ENCODE data around the gene SH3GL3.

DNA sequence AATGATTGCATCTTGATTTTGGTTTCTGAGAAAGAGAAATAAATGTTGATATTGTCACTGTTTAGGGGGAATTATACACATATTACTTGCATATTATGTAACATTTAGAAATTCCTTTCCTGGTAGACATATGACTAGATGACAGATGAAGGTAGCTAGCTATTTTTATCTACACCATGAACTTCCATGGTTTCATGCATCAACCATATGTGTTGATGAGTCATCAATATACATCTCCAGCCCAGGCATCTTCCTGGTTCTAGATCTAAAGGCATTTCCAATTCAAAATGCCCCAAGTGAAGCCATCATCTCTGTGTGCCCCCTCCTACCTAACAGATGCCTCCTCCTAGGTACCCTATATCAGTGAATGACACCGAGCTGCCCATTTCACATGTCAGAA lies 197.3 kb downstream of the SH3GL3 start:
- TF ChIP-seq BCL6B (tag by site-specific recombination; IDR thresholded peaks at IDR 0.05) = no peak
- no peak for TF ChIP-seq CTCF (tag by site-specific recombination; IDR thresholded peaks at IDR 0.05)
- no peak for TF ChIP-seq ZNF501 (tag by site-specific recombination; IDR thresholded peaks at IDR 0.05)
- TF ChIP-seq PATZ1 (tag by site-specific recombination; IDR thresholded peaks at IDR 0.05) = no peak
- TF ChIP-seq, protein P1, sequence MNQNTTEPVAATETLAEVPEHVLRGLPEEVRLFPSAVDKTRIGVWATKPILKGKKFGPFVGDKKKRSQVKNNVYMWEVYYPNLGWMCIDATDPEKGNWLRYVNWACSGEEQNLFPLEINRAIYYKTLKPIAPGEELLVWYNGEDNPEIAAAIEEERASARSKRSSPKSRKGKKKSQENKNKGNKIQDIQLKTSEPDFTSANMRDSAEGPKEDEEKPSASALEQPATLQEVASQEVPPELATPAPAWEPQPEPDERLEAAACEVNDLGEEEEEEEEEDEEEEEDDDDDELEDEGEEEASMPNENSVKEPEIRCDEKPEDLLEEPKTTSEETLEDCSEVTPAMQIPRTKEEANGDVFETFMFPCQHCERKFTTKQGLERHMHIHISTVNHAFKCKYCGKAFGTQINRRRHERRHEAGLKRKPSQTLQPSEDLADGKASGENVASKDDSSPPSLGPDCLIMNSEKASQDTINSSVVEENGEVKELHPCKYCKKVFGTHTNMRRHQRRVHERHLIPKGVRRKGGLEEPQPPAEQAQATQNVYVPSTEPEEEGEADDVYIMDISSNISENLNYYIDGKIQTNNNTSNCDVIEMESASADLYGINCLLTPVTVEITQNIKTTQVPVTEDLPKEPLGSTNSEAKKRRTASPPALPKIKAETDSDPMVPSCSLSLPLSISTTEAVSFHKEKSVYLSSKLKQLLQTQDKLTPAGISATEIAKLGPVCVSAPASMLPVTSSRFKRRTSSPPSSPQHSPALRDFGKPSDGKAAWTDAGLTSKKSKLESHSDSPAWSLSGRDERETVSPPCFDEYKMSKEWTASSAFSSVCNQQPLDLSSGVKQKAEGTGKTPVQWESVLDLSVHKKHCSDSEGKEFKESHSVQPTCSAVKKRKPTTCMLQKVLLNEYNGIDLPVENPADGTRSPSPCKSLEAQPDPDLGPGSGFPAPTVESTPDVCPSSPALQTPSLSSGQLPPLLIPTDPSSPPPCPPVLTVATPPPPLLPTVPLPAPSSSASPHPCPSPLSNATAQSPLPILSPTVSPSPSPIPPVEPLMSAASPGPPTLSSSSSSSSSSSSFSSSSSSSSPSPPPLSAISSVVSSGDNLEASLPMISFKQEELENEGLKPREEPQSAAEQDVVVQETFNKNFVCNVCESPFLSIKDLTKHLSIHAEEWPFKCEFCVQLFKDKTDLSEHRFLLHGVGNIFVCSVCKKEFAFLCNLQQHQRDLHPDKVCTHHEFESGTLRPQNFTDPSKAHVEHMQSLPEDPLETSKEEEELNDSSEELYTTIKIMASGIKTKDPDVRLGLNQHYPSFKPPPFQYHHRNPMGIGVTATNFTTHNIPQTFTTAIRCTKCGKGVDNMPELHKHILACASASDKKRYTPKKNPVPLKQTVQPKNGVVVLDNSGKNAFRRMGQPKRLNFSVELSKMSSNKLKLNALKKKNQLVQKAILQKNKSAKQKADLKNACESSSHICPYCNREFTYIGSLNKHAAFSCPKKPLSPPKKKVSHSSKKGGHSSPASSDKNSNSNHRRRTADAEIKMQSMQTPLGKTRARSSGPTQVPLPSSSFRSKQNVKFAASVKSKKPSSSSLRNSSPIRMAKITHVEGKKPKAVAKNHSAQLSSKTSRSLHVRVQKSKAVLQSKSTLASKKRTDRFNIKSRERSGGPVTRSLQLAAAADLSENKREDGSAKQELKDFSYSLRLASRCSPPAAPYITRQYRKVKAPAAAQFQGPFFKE (tag by site-specific recombination; IDR thresholded peaks at IDR 0.05; ENCODE audit: borderline replicate concordance) = no peak
- no peak for TF ChIP-seq REPIN1 (tag by site-specific recombination; IDR thresholded peaks at IDR 0.05; ENCODE audit: low read depth)
- TF ChIP-seq ZBTB48 (tag by site-specific recombination; IDR thresholded peaks at IDR 0.05) = no peak
- TF ChIP-seq ZBTB17 (tag by site-specific recombination; IDR thresholded peaks at IDR 0.05) = no peak
- no peak for TF ChIP-seq ZNF791 (tag by site-specific recombination; IDR thresholded peaks at IDR 0.05)
- no peak for TF ChIP-seq TRIM28 (IDR thresholded peaks at IDR 0.05; ENCODE audit: borderline replicate concordance, low read length)
- no peak for TF ChIP-seq KLF10 (tag by site-specific recombination; IDR thresholded peaks at IDR 0.05)
